HG03103 (cell line): ENCODE measurements around the gene ZNF101.

Experiments used
- ATAC-seq: cut with Tn5 transposase; IDR thresholded peaks from one replicate; pipeline ENCODE4 v1.9.1; 2021; ENCODE audit warnings: low read depth; ENCODE audit not compliant: unreplicated experiment

ZNF101 gene

DNA sequence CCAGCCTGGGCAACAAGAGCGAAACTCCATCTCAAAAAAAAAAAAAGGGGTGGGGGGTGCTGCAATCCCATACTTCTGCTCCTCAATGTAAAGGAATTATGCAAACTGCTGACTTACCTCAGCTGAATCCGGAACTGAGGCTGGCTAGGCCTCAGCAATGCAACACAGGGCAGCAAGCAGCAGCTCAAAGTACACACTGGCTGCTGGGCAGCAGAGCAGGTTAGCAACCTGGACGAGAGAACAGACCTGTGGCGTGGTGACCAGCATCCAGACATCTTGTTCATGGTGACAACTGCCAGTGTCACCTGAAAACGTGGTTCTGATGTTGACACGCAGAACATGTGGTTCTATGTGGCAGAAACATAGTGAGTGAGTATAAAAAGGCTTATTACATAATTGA lies 36.2 kb downstream of the ZNF101 start:
- no peak for ATAC-seq

DNA sequence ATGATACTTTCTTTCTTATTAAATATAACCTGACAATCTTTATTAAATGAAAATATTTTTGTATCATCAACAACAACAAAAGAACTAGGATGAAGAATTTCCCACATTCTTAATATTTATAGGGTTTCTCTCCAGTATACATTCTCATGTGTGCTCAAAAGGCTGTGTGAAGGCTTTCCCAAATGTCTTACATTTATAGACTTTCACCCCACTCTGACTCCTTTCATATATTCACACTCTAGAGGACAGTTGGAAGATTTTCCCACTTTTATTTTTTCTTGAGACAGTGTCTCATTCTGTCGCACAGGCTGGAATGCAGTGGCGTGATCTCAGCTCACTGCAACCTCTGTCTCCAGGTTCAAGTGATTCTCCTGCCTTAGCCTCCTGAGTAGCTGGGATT lies 41.9 kb downstream of the ZNF101 start:
- ATAC-seq: no peak

DNA sequence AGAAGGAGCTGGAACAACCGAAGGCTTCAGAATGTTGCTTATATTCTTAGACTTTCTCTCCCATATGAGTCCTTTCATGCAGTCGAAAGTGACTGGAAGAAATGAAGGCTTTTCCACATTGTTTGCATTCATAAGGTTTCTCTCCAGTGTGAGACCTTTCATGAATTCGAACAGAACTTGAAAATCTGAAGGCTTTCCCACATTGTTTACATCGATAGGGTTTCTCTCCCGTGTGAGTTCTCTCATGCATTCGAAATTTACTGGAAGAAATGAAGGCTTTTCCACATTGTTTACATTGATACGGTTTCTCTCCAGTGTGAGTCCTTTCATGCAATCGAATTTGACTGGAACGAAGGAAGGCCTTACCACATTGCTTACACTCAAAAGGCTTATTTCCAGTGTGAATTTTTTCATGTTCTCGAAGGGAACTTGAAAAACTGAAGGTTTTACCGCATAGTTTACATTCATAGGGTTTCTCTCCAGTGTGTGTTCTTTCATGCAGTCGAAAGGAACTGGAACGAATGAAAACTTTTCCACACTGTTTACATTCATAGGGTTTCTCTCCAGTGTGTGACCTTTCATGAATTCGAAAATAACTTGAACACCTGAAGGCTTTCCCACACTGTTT lies 42.8 kb downstream of the ZNF101 start:
- no peak for ATAC-seq

DNA sequence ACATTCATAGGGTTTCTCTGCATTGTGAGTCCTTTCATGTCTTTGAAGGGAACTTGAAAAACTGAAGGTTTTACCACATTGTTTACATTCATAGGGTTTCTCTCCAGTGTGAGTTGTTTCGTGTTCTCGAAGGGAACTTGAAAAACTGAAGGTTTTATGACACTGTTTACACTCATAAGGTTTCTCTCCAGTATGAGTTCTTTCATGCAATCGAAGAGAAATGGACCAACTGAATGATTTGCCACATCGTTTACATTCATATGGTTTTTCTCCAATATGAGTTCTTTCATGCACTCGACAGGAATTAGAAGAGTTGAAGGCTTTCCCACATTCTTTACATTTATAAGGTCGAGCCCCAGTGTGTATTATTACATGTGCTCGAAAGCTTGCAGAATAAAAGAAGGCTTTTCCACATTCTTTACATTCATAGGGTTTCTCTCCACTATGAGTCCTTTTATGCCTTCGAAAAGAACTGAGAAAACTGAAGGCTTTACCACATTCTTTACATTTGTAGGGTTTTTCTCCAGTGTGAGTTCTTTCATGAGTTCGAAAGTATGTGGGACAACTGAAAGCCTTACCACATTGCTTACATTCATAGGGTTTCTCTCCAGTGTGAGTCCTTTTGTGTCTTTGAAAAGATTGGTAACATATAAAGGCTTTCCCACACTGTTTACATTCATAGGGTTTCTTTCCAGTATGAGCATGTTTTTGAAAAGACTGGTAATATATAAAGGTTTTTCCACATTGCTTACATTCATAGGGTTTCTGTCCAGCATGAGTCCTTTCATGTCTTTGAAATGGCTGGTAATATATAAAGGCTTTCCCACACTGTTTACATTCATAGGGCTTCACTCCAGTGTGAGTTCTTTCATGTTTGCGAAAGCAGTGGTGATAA lies 43.5 kb downstream of the ZNF101 start:
- no peak for ATAC-seq

DNA sequence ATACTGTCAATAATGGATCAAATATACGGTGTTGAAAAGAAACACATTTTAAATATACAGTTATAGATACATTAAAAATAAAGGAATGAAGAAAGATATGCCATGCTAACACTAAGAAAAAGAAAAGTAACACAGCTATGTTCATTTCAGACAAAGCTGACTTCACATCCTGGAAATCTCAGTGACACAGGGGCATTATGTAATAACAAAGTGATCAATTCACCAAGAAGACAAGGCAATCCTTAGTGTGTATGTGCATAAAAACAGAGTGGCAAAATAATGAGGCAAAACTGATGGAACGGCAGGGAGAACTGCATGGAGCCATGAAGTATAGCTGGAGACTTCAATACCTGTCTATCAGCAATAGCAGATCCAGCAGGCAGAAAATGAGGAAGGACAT lies 51.2 kb downstream of the ZNF101 start:
- no peak for ATAC-seq

DNA sequence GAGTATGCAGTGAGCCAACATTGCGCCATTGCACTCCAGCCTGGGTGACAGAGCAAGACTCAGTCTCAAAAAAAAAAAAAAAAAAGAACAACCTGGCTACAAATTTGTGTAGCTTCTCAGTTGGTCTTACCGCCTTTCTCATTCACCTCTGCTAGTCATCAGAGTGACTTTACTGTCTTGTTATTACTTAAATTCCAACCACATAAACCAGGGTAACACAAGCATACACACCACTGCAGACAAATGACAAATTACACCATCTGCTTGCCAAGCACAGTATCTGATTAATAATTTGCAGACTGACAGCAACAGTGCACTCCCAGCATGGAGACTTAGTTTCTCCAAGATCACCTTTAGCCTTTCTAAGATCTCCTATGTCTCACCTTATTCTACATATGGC lies 53.3 kb downstream of the ZNF101 start:
- ATAC-seq: no peak

DNA sequence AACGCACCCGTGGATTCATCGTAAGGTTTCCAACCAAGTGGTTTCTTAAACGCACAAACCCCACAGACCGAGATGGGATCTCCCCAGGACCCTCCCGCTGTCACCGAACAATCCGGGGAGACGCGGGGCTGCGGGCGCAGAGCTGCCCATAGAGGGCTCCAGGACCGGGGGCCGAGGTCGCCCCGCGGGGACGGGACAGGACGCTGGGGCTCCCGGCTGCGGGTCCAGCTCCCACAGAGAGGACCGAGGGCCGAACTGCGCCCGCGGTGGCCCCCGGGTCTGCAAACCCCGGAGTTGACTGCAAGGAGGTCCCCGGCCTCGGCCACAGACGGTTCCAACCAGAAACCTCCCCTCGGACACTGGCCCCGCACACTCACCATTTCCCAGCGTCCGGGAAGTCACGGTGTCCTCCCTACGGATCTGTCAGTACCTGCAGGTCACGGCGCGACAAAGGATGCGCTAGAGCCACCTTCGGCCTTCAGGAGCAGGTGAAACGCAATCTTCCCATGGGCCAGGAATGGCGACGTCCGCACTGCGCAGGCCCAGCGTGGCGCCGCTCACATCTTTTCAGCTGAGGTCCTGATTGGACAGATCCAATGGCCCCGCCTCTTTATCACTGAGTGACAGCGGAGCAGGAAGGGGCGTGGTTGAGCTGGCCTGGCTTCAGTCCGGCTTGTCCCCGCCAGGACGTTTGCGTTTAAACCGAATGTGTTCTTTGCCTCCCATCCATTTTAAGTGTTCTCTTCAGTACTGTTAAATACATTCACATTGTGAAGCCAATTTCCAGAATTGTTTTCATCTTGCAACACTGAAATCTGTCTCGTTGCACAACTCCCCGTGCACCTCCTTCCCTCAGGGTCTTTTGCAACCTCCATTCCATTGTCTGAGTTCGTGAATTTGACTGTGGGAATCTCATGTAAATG lies 64.2 kb downstream of the ZNF101 start, which contains the start of gene ZNF14:
Gene ZNF14 (minus strand): TSS at position 534 of the 923 bp plus-strand sequence. CDS start 154 bp downstream, at position 380.
- ATAC-seq: peak; percentile 100
